ENCODE measurements around the gene ZBTB7C. TPM values are rescaled to one million over a fixed set of nuclear protein-coding genes. Genes with fewer than 3 reads are reported as not detected.

ZBTB7C gene
- total RNA-seq, 1 donor from 2014 or later = 0.57 TPM

DNA sequence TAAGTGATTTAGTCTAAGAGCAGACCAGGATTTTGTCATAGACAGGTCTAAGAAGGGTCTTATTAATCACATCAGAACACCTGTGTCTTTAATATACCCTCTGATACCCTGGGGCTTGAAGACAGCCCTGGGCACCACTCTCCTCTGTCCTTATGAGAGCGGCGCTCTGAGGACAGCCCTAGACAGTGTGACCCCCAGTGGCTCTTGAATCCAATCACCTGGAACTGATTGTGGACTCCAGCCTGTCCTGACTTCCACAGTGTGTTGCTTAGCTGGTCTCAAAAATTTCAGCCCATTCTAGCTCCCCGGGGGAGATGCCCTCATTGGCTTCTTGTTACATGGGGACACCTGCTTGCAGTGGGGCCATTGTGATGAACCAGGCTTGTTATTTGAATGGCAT lies 282.9 kb downstream of the ZBTB7C start:
- H3K9me3 Mint-ChIP-seq (ENCODE audit: low read depth) = no peaks in the 10 kb centered on the region
- peaks cover 22% of the 10 kb centered on the region for H3K27me3 Mint-ChIP-seq
- H3K27ac Mint-ChIP-seq = no peak overlapping the region
- no peaks in the 10 kb centered on the region for H3K36me3 Mint-ChIP-seq (ENCODE audit: insufficient read depth)
- no peaks in the 10 kb centered on the region for H3K4me1 Mint-ChIP-seq (ENCODE audit: low read depth)
- no peak for DNase-seq (ENCODE audit: low spot score, unreplicated experiment)
- no peak overlapping the region for H3K4me3 Mint-ChIP-seq (ENCODE audit: low read depth)
- TF ChIP-seq, protein P1, sequence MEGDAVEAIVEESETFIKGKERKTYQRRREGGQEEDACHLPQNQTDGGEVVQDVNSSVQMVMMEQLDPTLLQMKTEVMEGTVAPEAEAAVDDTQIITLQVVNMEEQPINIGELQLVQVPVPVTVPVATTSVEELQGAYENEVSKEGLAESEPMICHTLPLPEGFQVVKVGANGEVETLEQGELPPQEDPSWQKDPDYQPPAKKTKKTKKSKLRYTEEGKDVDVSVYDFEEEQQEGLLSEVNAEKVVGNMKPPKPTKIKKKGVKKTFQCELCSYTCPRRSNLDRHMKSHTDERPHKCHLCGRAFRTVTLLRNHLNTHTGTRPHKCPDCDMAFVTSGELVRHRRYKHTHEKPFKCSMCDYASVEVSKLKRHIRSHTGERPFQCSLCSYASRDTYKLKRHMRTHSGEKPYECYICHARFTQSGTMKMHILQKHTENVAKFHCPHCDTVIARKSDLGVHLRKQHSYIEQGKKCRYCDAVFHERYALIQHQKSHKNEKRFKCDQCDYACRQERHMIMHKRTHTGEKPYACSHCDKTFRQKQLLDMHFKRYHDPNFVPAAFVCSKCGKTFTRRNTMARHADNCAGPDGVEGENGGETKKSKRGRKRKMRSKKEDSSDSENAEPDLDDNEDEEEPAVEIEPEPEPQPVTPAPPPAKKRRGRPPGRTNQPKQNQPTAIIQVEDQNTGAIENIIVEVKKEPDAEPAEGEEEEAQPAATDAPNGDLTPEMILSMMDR (IDR thresholded peaks at IDR 0.05; ENCODE audit: unreplicated experiment) = no peak

DNA sequence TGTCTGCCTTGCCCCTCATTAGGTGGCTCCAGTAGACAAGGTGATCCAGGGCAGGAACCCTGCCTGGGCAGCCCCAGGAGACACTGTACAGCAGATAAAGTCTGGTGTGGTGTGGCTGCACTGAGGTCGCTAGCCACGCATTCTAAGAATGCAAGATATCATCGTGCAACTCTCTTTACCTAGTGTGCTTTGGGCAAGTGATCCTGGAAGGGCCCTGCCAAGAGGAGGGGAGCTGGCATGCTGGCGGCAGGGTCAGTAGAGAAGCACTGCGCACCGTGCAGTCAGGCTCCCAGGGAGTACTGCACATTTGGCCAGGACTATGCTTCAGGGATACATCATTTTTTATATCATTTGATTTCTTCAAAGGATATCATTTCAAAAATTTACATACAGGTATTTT lies 283.5 kb downstream of the ZBTB7C start:
- DNase-seq (ENCODE audit: low spot score, unreplicated experiment) = no peak
- TF ChIP-seq, protein P1 (IDR thresholded peaks at IDR 0.05; ENCODE audit: unreplicated experiment) = no peak
- Mint-ChIP-seq H3K4me1 (ENCODE audit: low read depth) (no peaks in the 10 kb centered on the region), H3K27ac (no peak overlapping the region), H3K27me3 (peaks cover 22% of the 10 kb centered on the region), H3K9me3 (ENCODE audit: low read depth) (no peaks in the 10 kb centered on the region), H3K4me3 (ENCODE audit: low read depth) (no peak overlapping the region), H3K36me3 (ENCODE audit: insufficient read depth) (no peaks in the 10 kb centered on the region)

DNA sequence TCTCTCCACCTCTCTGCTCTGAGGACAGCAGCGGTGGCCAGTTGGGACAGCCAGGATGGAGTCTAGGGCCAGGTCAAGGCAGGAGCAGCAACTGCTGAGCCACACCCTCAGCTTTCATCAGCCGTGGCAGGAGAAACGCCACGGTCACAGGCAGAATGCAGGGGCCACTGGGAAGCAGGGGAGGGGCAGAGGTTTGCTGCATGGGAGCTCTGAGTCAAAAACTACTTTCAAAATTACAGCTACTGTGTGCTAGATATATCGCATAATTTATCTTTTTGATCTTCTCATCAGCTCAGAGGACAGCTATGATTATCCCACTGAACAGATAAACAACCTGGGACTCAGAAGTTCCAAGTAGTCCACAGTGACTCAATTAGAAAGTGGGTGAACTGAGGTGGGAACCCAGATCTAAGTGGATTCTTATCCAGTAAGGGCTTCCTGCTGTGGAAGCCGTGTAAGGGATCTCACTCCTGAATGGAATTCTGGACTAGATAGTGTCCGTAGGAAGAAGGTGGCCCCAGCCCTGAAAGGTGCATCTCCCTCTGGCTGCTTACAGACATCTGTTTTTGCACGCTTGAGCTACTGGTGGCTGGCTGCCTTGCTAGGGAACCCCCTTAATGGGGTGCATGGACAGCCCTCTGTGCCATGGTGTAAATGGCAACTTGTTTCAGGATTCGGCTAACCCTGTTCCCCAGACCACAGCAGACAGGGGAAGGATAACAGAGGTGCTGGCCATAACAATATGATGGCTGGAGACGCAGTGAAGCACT lies 284.1 kb downstream of the ZBTB7C start:
- no peaks in the 10 kb centered on the region for H3K4me1 Mint-ChIP-seq (ENCODE audit: low read depth)
- peaks cover 20% of the 10 kb centered on the region for H3K27me3 Mint-ChIP-seq
- no peak overlapping the region for H3K4me3 Mint-ChIP-seq (ENCODE audit: low read depth)
- H3K36me3 Mint-ChIP-seq (ENCODE audit: insufficient read depth) = no peaks in the 10 kb centered on the region
- TF ChIP-seq, protein P1 (IDR thresholded peaks at IDR 0.05; ENCODE audit: unreplicated experiment) = no peak
- no peak for DNase-seq (ENCODE audit: low spot score, unreplicated experiment)
- H3K9me3 Mint-ChIP-seq (ENCODE audit: low read depth) = no peaks in the 10 kb centered on the region
- H3K27ac Mint-ChIP-seq = no peak overlapping the region

DNA sequence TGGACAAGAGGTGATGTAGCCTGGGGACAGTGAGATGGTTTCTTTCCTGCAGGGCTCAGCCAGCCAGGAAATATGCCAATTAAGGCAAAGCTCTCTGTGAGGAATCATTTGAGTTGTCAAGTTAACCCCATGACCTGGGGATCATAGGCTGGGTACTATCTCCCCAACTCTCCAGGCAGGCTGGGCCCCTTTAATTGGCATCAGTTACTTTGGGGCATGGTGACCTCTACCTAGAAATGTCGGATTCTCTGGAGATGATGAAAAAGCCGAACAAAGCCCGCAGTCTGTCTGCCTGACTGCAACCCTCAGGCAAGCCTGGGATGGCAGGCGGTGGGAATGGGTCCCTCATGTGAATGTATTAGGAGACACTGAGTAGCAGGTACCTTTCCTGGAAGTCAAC lies 285.2 kb downstream of the ZBTB7C start:
- Mint-ChIP-seq H3K4me1 (ENCODE audit: low read depth) (peaks cover 2% of the 10 kb centered on the region), H3K27ac (no peak overlapping the region), H3K4me3 (ENCODE audit: low read depth) (no peak overlapping the region), H3K9me3 (ENCODE audit: low read depth) (no peaks in the 10 kb centered on the region), H3K36me3 (ENCODE audit: insufficient read depth) (no peaks in the 10 kb centered on the region), H3K27me3 (peaks cover 21% of the 10 kb centered on the region)
- no peak for DNase-seq (ENCODE audit: low spot score, unreplicated experiment)
- TF ChIP-seq, protein P1 (IDR thresholded peaks at IDR 0.05; ENCODE audit: unreplicated experiment) = no peak

DNA sequence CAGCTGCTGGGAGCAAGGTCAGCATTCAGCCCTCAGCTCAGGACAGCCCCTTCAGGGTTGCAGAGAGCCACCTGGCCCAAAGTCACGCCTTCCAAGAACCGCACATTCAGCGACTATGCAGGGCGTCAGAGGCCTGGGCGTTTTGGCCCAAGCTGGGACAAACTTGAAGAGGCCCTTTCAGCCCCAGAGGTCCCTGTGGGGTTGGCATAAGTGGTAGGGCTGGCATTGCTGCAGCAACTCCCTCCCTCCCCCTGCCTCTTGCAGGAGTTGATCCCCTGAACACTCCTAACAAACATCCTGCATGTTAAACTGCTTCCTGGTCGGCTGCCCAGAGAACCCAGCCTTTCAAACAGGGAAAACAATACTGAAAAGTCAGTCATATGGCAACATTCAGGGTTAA lies 285.9 kb downstream of the ZBTB7C start:
- Mint-ChIP-seq H3K27ac (no peak overlapping the region), H3K4me3 (ENCODE audit: low read depth) (no peak overlapping the region), H3K4me1 (ENCODE audit: low read depth) (peaks cover 2% of the 10 kb centered on the region), H3K9me3 (ENCODE audit: low read depth) (no peaks in the 10 kb centered on the region), H3K27me3 (peaks cover 19% of the 10 kb centered on the region), H3K36me3 (ENCODE audit: insufficient read depth) (no peaks in the 10 kb centered on the region)
- TF ChIP-seq, protein P1 (IDR thresholded peaks at IDR 0.05; ENCODE audit: unreplicated experiment) = no peak
- no peak for DNase-seq (ENCODE audit: low spot score, unreplicated experiment)

All from progenitor cell of endocrine pancreas (in vitro differentiated cells).